GM12875 (cell line): Measurements from ENCODE around the gene WIPF2.

Experiments
- H3K4me3 ChIP-seq: one replicate; pipeline ENCODE4 v1.5.1; 2011; ENCODE audit warnings: low read depth, low read length, control low read depth
- TF ChIP-seq, protein P1 (sequence below): IDR thresholded peaks from 2 replicates; pipeline ENCODE4 v1.5.1; 2011; ENCODE audit warnings: low read depth, mild to moderate bottlenecking, control low read depth, inconsistent platforms, low read length, moderate library complexity, borderline replicate concordance; ENCODE audit not compliant: insufficient read depth

The WIPF2 gene

DNA sequence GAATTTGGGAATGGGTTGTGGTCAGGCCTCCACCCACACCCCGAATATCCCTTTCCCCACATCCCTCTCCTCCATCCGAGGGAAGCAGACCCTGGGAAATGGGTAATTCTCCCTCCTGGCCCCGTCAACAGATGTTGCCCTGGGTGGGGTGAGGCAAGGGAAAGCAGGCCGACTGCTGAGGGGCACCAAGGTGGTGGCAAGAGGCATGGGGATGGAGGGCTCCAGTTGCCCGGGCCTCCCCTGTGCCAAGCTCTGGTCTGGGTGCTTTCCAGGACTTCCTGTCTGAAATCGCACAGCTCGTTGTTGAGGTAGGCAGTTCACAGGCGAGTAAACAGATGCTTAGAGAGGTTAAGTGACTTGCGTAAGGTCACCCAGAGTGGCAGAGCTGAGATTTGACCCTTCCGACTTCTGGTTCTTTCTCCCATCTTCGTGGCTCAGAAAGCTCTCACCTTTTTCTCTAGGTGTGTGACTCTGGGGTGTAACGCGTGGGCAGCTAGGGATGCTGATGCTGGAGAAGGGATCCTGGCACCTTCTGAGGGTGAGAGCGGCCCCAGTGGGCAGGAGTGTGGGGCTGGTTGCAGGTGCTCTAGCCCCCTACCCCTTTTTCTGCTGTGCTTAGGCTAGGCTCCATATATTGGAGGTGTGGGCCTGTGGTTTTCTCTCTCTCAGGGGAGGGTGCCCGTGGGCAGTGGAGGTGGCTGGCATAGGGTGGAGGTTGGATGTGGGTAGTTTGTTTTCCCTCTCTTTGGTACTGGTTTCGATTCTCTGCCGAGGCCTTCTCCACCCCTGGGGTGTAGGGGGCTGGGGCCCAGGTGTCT lies 107.1 kb downstream of the WIPF2 start:
- TF ChIP-seq, protein P1, sequence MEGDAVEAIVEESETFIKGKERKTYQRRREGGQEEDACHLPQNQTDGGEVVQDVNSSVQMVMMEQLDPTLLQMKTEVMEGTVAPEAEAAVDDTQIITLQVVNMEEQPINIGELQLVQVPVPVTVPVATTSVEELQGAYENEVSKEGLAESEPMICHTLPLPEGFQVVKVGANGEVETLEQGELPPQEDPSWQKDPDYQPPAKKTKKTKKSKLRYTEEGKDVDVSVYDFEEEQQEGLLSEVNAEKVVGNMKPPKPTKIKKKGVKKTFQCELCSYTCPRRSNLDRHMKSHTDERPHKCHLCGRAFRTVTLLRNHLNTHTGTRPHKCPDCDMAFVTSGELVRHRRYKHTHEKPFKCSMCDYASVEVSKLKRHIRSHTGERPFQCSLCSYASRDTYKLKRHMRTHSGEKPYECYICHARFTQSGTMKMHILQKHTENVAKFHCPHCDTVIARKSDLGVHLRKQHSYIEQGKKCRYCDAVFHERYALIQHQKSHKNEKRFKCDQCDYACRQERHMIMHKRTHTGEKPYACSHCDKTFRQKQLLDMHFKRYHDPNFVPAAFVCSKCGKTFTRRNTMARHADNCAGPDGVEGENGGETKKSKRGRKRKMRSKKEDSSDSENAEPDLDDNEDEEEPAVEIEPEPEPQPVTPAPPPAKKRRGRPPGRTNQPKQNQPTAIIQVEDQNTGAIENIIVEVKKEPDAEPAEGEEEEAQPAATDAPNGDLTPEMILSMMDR: no peak
- peak overlapping the region; percentile 36 for H3K4me3 ChIP-seq

DNA sequence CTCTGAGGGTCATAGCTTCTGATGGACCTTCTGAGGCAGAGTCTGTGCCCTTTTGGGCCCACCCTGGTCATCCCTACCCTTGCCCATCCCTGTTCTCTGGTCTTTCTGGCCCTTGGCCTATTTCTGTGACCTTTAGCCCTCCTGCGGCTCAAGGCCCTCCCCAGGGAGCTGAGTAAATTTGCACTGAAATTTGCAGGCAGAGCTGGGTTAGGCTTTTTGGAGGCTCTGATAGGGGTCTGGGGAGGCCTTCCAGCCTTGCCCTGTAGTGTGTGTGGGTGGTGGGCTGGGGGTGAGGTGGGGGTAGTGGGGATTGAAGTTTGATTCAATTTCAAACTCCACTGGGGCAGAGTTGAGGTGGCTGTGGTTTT lies 107.7 kb downstream of the WIPF2 start:
- TF ChIP-seq, protein P1: no peak
- H3K4me3 ChIP-seq: peak overlapping the region; percentile 36

DNA sequence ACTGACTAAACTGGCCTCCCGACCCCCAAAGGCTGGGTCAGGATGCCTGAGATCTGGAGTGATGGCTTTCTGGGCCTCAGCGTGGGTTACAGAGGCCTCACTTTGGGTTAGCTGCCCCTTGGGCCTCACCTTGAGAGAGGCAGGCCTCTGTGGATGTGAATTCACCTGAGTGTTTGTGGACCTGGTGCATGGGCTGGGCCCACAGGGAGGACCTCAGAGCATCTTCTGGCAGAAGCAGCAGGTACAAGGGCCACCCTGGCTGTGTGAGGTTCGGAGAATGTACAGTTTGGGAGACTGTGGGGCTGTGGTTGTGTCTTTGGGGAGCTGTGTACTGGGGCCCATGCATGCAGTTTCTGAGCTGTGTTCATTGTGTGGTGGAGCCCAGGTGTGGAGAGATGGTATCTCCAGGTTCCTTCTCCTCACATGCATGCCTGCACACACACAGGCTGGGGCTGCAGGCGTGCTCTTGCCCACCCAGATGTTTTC lies 108.2 kb downstream of the WIPF2 start:
- H3K4me3 ChIP-seq: no peak overlapping the region
- TF ChIP-seq, protein P1: no peak

- H3K4me3 ChIP-seq: no peak overlapping the region
- TF ChIP-seq, protein P1: no peak
These were observed 108.8 kb downstream of the WIPF2 start for GRCh38 chr17:40327735-40328385.

GRCh38 chr17:40328386-40328766 lies 109.3 kb downstream of the WIPF2 start:
- TF ChIP-seq, protein P1: no peak
- H3K4me3 ChIP-seq: no peak overlapping the region

DNA sequence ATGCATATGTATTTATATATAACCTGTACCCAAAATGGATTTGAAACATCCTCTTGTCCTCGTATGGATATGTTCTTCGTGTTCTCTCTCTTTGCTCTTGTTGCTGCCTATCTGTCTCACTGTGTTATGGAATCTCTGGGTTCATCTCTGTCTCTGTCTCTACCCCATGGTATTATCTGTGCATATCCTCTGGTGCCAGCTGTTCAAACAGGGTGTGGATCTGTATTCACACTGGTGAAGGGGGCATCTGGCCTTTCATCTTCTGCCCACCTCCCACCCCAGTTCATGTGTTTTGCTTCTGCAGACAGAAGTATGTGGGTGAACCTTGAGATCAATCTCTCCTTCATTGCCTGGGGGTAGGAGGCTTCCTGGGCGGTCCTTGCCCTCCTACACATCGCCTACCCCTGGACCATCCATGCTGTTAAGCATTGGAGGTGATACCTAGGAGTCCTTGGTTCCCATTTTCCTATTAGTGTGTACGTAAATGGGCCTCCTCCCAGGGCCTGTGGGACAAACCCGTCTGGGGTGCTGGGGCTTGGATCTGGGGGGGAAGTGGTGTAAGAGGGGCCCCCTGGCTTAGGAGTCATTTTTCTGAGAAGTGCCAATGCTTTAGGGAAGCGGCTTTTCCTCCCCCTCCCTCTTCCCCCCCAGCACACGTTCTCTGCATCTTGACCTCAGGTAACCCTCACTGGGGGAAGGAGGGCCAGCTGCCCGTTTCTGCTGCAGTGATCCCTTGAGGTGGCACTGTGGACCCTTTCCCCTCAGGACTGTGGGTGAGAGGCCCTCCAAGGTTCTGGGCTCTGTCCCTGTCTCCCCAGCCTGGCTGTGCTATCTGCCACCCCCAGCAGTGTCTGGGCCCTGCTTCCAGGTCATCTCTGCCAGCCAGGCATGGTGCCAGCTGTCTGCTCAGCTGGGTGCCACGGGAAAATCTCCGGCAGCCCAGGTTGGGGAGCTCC lies 111.0 kb downstream of the WIPF2 start:
- H3K4me3 ChIP-seq: no peak overlapping the region
- TF ChIP-seq, protein P1: no peak
